GM19455 (cell line): ENCODE measurements around the gene TNPO3.

Experiments used
- ATAC-seq: cut with Tn5 transposase; IDR thresholded peaks from one replicate; pipeline ENCODE4 v1.9.1; 2021; ENCODE audit not compliant: unreplicated experiment

The TNPO3 gene

DNA sequence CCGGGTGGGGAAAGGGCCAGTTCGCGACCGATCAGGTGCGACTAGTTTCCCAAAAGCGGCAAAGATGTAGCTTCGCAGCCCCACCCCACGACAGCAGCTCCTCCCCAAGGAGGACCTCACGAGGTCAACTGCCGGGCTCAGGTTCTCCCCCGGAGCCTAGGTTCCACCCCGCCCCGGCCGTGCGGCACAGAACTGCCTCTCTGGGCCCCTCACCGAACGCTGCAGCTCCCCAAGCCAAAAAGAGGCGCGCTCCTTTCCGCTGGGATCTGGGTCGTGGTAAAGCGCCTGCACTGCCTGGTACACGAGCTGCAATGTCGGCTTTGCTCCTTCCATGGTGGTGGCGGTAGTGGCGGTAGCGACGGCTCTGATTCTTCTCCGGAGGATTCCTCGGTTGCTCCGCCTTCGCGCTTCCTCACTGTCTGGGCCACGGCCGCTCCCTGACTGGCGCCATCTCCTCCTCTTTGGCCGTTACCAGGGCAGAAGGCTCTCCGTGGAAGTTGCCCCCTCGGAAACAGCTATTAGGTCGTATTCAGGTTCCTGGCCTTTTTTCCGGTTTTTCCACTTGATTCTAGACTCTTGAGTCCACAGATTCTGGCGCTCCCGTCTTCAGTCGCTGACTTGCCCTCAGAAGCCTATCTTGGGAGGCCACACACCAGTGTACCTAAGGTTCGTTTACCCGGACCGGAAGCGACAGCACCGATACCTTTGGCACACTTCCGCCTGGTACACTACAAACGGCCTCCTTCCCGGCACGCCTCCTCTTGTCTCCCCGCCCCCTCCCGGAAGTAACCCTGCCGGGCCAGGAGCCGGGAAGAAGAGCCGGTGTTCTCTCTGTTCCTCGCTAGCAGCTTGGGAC is at the start of gene TNPO3:
TSS of gene TNPO3 (minus strand) at position 674 of the 856 bp plus-strand sequence. CDS start at position 333, 341 bp downstream.
- peak; percentile 88 for ATAC-seq

DNA sequence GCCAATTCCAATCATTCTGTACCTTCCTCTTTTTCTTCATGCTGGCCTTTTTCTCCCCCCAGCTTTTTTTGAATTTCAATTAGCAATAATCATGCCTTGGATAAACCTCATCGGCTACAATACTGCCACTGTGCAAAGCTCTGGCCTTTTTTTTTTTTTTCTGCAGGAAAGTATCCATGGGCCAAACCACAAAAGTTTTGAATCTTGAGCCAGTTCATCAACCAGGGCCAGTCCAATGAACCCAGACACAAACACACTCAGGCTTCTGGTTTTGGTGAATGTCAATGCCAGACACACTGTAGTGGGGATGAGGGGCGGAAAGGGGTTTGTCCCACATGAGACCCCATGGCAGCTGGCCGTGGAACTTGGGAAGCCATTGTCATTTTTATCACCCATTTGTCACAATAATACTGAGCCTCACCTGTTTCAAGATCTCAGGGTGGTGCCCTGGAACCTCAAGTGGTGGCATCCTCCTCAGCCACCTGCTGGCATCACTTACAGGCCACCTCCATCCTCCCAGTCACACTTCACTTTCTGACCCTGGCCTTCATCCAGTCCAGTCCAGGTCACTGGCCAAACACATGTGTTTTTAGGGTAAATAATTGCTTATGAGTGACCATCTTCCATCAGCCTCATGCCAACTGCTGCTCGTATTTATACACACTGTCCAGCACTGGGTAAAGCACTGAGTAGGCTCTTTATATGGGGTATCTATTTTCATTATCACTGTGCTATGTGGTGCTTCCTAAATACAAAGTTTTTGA is 48.8 kb upstream of the TNPO3 start:
- ATAC-seq, result no peak

DNA sequence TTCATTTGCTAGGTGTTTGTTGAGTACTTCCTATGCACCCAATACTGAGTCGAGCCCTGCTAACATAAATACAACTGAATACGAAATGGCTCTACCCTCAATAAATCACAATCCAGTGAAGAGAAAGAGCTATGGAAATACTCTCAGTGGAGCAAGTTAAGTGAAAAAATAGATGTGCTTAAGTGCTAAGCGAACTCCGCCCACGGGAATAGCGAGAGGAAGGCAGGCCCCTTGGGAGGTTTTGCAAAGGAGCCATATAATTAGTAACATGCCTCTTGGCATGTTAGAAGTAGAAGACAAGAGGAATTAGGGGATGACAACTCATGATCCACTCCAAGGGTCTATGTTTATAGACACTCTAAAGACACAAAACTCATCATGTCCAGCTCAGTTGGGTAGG is 46.8 kb upstream of the TNPO3 start:
- no peak for ATAC-seq

DNA sequence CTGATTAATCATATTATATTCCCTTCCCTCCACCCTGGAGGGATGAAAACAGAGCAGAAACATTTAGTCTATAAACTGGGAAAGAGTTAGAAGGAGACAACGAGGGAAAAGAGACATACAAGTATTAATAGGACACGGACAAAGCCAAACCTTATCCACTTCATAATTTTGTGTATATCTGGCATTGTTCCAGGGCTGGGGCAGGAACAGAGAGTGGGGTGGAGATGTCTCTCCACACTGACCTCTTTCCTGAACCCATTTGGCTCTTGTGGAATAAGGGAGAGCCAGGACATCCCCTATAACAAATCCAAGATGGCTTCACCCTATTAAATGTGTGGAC is 45.9 kb upstream of the TNPO3 start:
- ATAC-seq, result no peak

GRCh38 chr7:129098409-129099084 is 43.6 kb upstream of the TNPO3 start:
- no peak for ATAC-seq

GRCh38 chr7:129095258-129095657 is 40.3 kb upstream of the TNPO3 start:
- peak; percentile 68 for ATAC-seq

DNA sequence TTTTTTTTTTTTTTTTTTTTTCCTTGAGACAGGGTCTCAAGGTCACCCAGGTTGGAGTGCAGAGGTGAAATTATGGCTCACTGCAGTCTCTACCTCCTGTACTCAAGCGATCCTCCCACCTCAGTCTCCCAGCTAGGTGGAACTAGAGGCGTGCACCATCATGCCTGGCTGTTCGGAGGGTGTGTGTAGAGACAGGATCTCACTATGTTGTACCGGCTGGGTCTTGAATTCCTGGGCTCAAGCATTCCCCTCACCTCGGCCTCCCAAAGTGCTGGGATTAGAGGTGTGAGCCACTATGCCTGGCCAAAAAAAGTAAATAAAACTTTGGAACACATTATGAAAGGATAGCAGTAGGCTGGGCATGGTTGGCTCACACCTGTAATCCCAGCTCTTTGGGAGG is 39.6 kb upstream of the TNPO3 start:
- ATAC-seq, result no peak

GRCh38 chr7:129093867-129094456 is 39.1 kb upstream of the TNPO3 start:
- ATAC-seq, result no peak

GRCh38 chr7:129091484-129092002 is 36.6 kb upstream of the TNPO3 start:
- ATAC-seq, result no peak

- ATAC-seq, result no peak
Measured at GRCh38 chr7:129090300-129090907, 35.5 kb upstream of the TNPO3 start.

DNA sequence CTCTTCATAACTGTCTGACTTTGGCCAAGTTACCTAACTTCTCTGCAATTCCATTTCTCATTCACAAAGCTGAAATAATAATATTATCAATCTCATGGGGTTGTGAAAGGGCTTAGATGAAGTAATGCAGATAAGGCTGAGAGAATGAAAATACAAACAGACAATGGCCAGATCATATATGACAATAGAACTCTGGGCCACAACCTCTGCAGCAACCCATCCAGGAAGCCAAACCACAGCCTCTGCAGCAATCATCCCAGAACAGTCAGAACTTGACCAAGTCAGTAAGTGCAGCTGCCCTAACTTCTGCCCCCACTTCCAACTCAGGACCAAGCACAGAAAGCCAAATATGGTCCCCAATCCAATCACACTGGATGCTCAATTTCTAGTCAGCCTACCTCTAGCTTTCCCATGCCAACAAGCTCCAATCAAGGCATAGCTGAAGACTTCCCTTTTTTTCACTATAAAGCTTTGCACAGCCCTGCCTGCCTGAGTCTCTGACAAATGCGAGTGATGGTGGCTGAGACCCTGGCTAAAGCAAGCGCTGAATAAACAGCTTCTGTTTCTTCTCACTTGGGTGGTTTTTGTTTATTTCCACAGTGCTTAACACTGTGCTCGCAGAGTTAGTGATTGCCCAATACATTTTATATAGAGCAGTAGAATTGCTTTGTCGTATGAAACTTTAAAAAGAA is 34.8 kb upstream of the TNPO3 start:
- peak; percentile 77 for ATAC-seq

GRCh38 chr7:129084801-129085551 is 30.1 kb upstream of the TNPO3 start:
- ATAC-seq, result no peak

DNA sequence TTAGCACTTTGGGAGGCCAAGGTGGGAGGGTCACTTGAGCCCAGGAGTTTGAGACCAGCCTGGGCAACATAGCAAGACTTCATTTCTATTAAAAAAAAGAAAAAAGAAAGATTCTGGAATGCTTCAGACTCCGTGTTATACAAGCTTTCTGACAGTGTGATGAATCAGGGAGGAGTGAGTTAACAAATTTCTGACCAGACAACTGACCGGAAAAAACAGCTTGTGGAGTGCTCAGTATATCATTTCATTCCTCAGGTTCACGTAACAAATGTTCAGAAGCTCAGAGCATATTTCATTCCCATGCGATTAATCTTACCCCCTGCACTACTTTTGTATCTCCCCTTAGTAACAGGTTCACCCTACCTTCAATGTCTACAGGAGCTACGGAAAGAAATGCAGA is 28.6 kb upstream of the TNPO3 start:
- ATAC-seq, result no peak

GRCh38 chr7:129078455-129078854 is 23.5 kb upstream of the TNPO3 start:
- ATAC-seq, result no peak

GRCh38 chr7:129076886-129077285 is 22.0 kb upstream of the TNPO3 start:
- ATAC-seq, result no peak

- ATAC-seq, result no peak
Measured at GRCh38 chr7:129074994-129075393, 20.1 kb upstream of the TNPO3 start.

GRCh38 chr7:129074361-129074871 is 19.5 kb upstream of the TNPO3 start:
- ATAC-seq, result no peak

DNA sequence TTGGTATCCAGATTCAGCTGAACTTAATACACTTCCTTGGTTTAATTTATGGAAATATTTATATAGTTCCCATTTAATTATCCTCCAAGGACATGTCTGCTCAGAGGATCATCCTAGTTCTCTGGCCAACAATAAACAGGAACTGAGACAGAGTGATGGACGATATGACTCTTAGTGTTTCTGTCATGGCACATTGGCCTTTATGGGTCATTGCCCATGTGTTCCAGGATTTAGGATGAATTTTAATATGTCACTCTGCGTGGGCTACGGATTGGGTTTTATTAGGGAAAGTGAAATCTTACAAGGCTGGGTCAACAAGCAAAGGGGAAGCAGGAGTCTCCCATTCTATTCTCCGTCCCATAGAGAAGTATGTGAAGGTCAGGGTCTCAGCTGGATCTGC is 18.8 kb upstream of the TNPO3 start:
- ATAC-seq, result no peak

GRCh38 chr7:129073204-129073603 is 18.3 kb upstream of the TNPO3 start:
- ATAC-seq, result no peak
